OCI-LY1 (cell line): ENCODE measurements around the gene PIWIL4.

Experiments
- H2AFZ ChIP-seq: fragments of 200-600 bp; sonication (generic), shearing (Covaris generic); 2 replicates; pipeline ENCODE4 v1.6.0; 2014; ENCODE audit warnings: antibody characterized with exemption, mild to moderate bottlenecking, low read length
- H3F3A ChIP-seq: fragments of 200-600 bp; sonication (generic), shearing (Covaris generic); 2 replicates; pipeline ENCODE4 v1.6.0; 2014; ENCODE audit warnings: mild to moderate bottlenecking, antibody characterized with exemption, low read length, moderate library complexity; ENCODE audit not compliant: insufficient read depth
- H3K27ac ChIP-seq: fragments of 200-600 bp; sonication (generic); 2 replicates; pipeline ENCODE4 v1.5.1; 2014; ENCODE audit warnings: low read length, mixed run types, mild to moderate bottlenecking, low read depth; ENCODE audit not compliant: poor library complexity, severe bottlenecking
- H3K27me3 ChIP-seq: fragments of 200-600 bp; sonication (generic); 2 replicates; pipeline ENCODE4 v1.6.0; 2014; ENCODE audit warnings: antibody characterized with exemption, mild to moderate bottlenecking, low read length, moderate library complexity; ENCODE audit not compliant: insufficient read depth
- H3K36me3 ChIP-seq: fragments of 200-600 bp; sonication (generic); 2 replicates; pipeline ENCODE4 v1.6.1; 2014; ENCODE audit warnings: mild to moderate bottlenecking, antibody characterized with exemption, low read length, moderate library complexity, mixed read lengths; ENCODE audit not compliant: insufficient read depth
- H3K4me1 ChIP-seq: fragments of 200-600 bp; sonication (generic); 2 replicates; pipeline ENCODE4 v1.5.1; 2014; ENCODE audit warnings: mild to moderate bottlenecking, low read length, moderate library complexity; ENCODE audit not compliant: insufficient read depth, severe bottlenecking
- H3K4me2 ChIP-seq: fragments of 200-600 bp; sonication (generic), shearing (Covaris generic); 2 replicates; pipeline ENCODE4 v1.6.1; 2014; ENCODE audit warnings: low read length
- H3K4me3 ChIP-seq: fragments of 200-600 bp; sonication (generic); 2 replicates; pipeline ENCODE4 v1.5.1; 2014; ENCODE audit warnings: low read length, low read depth, mild to moderate bottlenecking, mixed read lengths; ENCODE audit not compliant: poor library complexity, severe bottlenecking
- H3K79me2 ChIP-seq: fragments of 200-600 bp; shearing (Covaris generic); 2 replicates; pipeline ENCODE4 v1.6.1; 2016; ENCODE audit warnings: mixed run types, low read length, mixed read lengths; ENCODE audit not compliant: insufficient read depth
- H3K9ac ChIP-seq: fragments of 200-600 bp; sonication (generic), shearing (Covaris generic); 2 replicates; pipeline ENCODE4 v1.6.1; 2014; ENCODE audit warnings: mild to moderate bottlenecking, low read length, mixed read lengths
- H3K9me2 ChIP-seq: fragments of 200-600 bp; sonication (generic), shearing (Covaris generic); 2 replicates; pipeline ENCODE4 v1.6.1; 2014; ENCODE audit warnings: low read depth, mild to moderate bottlenecking, low read length, mixed read lengths
- H3K9me3 ChIP-seq: fragments of 200-600 bp; shearing (Covaris generic); 2 replicates; pipeline ENCODE4 v1.6.1; 2014; ENCODE audit warnings: low read length, mixed read lengths
- H4K20me1 ChIP-seq: fragments of 200-600 bp; sonication (generic), shearing (Covaris generic); 2 replicates; pipeline ENCODE4 v1.6.0; 2016; ENCODE audit warnings: mild to moderate bottlenecking, low read length; ENCODE audit not compliant: insufficient read depth
- CTCF ChIP-seq: fragments of 200-600 bp; sonication (generic), shearing (Covaris generic); IDR thresholded peaks from 2 replicates; pipeline ENCODE4 v1.5.1; 2017; ENCODE audit warnings: mild to moderate bottlenecking, antibody characterized with exemption, low read length, moderate library complexity, mixed read lengths
- EZH2 ChIP-seq: fragments of 200-600 bp; sonication (generic), shearing (Covaris generic); IDR thresholded peaks from 2 replicates; pipeline ENCODE4 v1.8.0; 2017; ENCODE audit warnings: borderline replicate concordance, mixed run types, mild to moderate bottlenecking, antibody characterized with exemption, low read length, moderate library complexity, mixed read lengths

Gene PIWIL4

DNA sequence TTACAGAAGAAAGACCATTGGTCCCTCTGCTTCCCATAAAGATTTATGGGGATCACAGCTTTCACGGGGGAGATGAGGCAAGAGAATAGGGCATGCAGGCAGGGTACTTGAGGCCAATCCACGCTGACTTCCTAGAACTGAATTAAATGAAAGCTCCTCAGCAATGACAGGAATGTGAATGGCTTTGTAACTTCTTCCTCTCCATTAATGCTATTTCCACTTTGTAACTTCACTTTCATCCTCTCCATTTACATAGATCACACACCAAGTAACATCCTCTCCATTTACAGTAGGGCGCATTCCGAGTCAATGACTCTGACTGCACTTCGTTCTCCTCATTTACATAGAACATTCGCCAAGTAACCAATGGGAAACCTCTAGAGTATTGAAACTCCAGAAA is 89.8 kb downstream of the PIWIL4 start:
- no peak overlapping the region for H3K4me3 ChIP-seq
- H3K27me3 ChIP-seq = no peaks in the 10 kb centered on the region
- H3K27ac ChIP-seq = no peak overlapping the region
- no peaks in the 10 kb centered on the region for H3K9me3 ChIP-seq
- no peaks in the 10 kb centered on the region for H3K9me2 ChIP-seq
- H3F3A ChIP-seq = no peaks in the 10 kb centered on the region
- H2AFZ ChIP-seq = no peak overlapping the region
- no peaks in the 10 kb centered on the region for H3K79me2 ChIP-seq
- no peaks in the 10 kb centered on the region for H4K20me1 ChIP-seq
- H3K36me3 ChIP-seq = no peaks in the 10 kb centered on the region
- H3K4me2 ChIP-seq = no peak overlapping the region
- no peaks in the 10 kb centered on the region for H3K4me1 ChIP-seq
- TF ChIP-seq CTCF = no peak
- no peak for TF ChIP-seq EZH2
- no peak overlapping the region for H3K9ac ChIP-seq

DNA sequence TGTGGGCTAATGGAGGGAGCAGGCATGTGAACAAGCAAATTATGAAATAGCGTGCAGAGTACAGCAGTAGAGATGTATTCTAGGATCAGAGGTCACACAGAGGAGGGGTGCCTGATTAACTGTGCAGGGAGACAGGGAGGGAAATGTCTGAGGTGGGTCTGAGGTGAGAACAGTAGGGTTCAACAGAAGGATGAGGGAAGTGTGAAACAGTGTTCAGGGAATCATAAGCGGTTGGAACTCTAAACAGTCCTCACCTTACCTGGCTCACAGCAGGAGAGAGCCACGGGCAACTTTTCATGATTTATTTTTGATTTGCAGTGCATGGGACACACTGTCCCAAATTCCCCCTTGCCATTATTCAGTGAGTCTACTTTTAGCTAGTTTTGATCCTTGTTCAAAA is 90.5 kb downstream of the PIWIL4 start:
- Histone ChIP-seq H3K36me3 (no peaks in the 10 kb centered on the region), H3K9me3 (no peaks in the 10 kb centered on the region), H3K27ac (no peak overlapping the region), H3K9me2 (no peaks in the 10 kb centered on the region), H3K9ac (no peak overlapping the region), H3K4me1 (no peaks in the 10 kb centered on the region), H3K4me3 (no peak overlapping the region), H3F3A (no peaks in the 10 kb centered on the region), H4K20me1 (no peaks in the 10 kb centered on the region), H3K27me3 (no peaks in the 10 kb centered on the region), H3K4me2 (no peak overlapping the region), H2AFZ (no peak overlapping the region), H3K79me2 (no peaks in the 10 kb centered on the region)
- TF ChIP-seq EZH2 (no peak), CTCF (no peak)

DNA sequence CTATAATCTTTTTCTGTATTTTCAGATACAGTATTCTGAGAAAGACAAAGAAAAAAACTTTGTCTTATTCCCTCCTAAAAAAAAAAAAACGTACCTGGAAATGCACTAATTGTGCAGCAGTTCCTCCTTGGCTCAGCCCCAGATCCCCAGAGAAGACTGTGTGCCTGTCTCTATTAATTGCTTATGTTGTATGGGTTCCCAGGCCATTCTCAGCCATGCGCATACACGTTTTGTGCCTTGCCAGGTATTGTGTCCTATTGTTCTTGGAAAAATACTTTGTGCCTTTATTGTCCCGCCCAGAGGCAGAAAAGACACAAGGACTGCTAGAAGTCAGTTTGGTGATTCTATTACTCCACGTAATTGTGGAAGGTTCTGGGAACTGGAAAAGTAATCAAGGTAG is 91.2 kb downstream of the PIWIL4 start:
- Histone ChIP-seq H3K9me3 (no peaks in the 10 kb centered on the region), H3K4me3 (no peak overlapping the region), H3K4me1 (no peaks in the 10 kb centered on the region), H3K9ac (no peak overlapping the region), H2AFZ (no peak overlapping the region), H3K79me2 (no peaks in the 10 kb centered on the region), H3K36me3 (no peaks in the 10 kb centered on the region), H3F3A (no peaks in the 10 kb centered on the region), H3K4me2 (no peak overlapping the region), H4K20me1 (no peaks in the 10 kb centered on the region), H3K27me3 (no peaks in the 10 kb centered on the region), H3K27ac (no peak overlapping the region), H3K9me2 (no peaks in the 10 kb centered on the region)
- TF ChIP-seq CTCF = no peak
- no peak for TF ChIP-seq EZH2
